Fibroblast of skin of scalp (primary cell): ENCODE measurements around the gene ZNF425.
"Not testable (repeated sequence)": the region's sequence is repeated elsewhere in the genome, so short reads cannot be mapped to it uniquely, and the experiment has no call there.

Experiments
- DNase-seq: peaks from one replicate; pipeline ENCODE4 v3.0.0-alpha.2; 2013

ZNF425 gene

DNA sequence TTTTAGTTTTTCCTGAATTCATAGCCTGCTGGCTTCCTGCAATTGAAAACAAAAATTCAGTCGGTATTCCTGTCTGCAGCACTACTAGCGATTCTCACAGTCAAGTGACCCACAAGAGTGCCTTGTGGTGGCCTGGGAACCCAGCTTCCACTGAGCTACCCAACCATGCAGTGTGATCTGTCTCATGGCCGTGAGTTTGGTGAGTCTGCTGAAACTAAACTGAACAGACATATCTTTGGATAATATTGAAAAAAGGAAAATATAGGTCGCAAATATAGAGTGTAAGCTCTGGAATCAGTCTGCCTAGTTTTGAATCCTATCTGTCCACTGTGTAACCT lies 53.7 kb downstream of the ZNF425 start:
- DNase-seq, result no peak

DNA sequence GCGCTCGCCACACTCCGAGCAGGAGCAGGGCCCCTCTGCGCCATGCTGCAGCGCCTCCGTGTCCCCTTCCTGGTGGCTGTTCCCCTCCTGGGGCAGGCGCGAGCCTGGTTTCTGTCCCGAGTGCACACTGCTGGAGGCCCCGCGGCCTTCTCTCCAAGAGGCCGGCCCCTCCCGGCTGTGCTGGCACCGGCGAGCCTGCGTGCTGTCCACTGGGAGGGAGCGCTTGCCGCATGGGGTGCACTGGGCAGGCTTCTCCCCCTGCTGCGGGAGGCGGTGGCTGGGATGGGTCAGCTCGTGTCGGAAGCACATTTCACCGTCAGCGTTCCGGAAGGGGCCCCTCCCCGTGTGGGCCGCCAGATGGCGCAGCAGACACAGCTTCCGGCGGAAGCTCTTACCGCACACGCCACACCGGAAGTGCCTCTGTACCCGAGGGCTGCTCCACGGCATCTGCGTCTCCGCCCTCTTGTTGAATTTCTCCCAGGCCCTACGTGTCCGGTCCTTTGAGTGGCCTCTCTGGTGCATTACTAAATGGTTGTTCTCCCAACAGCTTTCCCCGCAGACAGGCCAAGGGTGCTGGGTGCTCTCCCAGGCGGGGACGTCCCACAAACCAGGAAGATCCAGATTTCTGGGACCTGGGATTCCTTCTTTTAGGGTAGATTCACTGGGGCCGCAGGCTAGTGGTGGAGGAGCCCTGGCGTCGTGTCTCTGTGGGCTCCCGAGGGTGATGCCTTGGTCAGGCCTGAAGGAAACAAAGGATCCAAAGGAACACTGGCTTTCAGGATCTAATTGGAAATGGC lies 54.3 kb downstream of the ZNF425 start:
- peak; percentile 22 for DNase-seq

DNA sequence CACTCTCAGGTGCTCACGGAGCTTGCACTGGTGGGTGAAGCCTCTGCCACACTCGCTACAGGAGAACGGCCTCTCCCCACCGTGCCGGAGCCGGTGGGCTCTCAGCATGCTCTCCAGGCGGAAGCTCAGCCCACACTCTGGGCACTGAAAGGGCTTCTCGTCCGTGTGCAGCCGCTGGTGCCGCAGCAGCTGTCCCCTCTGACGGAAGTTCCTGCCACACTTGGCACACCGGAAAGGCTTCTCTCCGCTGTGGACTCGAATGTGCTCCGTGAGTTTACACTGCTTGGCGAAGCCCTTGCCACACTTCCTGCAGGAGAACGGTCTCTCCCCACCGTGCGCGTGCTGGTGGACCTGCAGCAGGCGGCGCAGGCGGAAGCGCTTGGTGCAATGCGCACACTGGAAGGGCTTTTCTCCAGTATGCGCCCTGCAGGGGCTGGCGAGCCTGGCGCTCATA lies 54.9 kb downstream of the ZNF425 start:
- no peak for DNase-seq

DNA sequence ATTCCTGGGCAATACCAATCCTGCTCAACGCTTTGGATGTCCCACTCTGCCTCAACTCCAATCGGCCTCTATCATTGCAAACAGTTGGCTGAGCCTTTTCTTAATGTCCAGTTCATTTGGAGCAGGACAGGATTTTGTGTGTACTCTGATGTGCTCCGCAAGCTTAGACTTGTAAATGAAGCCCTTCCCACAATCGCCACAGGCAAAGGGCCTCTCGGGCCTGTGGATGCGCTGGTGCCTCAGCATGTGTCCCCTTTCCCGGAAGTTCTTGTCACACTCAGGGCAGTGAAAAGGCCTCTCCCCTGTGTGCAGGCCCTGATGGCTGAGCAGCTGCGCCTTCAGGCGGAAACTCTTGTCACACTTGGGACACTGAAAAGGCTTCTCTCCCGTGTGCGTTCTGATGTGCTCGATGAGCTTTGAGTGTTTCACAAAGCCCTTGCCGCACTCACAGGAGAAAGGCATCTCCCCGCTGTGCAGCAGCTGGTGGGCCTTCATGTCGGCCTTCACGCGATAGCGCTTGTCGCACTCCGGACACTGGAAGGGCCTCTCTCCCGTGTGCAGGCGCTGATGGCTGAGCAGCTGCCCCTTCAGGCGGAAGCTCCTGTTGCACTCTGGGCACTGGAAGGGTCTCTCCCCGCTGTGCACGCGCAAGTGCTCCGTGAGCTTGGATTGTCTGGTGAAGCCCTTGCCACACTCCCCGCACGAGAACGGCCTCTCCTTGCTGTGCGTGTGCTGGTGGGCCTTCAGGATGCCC lies 55.6 kb downstream of the ZNF425 start:
- no peak for DNase-seq

DNA sequence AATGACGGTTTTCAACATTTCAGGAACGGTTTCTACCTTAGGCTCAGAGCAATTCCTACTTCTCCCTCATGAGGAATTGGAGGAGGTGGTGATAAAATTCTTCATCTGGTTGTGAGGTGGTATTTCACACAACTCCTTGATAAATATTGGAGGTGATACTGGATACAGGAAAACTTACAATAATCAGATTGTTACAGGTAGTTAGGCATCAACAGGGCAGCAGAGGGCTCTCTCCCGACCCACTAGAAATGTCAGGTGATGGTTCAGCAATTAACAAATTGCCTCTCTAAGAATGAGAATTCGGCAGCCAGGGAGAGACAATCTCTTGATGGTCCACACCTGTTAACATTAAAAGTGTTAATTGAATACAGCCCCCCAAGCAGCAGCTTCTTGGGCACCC lies 58.3 kb downstream of the ZNF425 start:
- no peak for DNase-seq

DNA sequence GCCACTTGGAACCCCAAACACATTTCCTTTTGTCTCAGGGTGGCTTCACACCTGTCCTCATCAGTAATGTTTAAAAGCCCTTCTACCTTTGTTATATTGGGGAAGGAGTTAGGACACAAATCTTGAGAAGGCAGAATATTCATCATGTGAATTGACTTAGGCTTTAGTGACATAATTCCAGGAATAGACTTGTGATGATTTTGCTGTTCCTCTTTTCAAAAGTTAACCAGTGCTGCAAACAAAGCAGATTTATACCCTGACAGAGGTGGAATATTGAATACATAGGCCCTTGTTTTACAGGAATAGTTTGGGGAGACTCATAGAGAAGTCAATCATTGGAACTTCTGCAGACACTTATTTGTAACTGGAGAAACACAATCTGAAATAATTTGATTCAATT lies 62.6 kb downstream of the ZNF425 start:
- DNase-seq, result no peak

DNA sequence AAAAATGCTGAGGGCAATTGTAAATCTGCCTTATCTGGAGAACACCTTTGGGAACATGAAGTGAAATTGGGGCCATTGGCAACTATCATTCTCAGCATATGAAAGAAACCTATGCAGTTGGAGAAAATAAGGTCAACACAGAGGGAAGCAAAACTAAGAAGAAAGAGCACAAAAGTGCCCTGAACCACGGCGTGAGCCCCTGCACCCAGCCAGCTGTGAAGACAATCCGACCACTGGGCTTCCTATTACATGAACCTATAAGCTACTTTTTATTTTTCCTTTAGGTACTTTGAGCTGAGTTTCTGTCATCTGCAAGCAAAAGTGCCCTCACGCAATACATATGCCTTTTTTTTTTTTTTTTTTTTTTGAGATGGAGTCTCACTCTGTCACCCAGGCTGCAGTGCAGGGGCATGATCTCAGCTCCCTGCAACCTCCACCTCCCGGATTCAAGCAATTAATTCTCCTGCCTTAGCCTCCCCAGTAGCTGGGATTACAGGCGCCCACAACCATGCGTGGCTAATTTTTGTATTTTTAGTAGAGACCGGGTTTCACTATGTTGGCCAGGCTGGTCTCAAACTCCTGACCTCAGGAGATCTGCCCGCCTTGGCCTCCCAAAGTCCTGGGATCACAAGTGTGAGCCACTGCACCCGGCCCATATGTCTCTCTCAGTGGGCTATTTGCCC lies 63.8 kb downstream of the ZNF425 start:
- DNase-seq, result not testable (repeated sequence)

DNA sequence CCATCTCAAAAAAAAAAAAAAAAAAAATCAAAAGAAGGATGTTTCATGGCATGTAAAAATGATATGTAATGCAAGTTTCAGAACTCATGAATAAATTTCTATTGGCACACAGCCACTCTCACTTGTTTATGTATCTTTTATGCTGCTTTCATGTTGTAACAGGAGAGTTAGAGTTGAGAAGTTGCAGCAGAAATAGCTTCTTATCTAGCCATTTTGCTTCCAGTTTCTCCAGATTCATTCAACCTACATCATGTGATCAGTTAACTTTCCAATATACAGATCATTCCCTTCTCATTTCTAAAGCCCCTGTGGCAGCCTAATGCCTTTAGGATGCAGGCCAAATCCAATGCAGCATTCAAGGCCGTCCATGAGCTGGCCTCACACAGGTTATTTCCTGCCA lies 66.0 kb downstream of the ZNF425 start:
- no peak for DNase-seq

DNA sequence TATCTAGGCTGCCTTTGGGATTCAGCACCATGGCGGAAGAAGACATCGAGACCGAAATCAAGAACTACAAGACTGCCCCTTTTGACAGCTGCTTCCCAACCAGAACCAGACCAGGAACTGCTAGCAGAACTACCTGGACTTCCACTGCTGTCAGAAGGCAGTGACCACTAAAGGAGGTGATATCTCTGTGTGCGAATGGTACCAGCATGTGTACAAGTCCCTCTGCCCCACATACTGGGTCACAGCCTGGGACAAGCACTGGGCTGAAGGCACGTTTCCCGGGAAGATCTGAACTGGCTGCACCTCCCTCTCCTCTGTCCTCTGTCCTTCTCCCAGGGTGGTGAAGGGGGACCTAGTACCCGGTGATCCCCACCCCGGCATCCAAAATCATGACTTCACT lies 72.2 kb downstream of the ZNF425 start:
- no peak for DNase-seq

DNA sequence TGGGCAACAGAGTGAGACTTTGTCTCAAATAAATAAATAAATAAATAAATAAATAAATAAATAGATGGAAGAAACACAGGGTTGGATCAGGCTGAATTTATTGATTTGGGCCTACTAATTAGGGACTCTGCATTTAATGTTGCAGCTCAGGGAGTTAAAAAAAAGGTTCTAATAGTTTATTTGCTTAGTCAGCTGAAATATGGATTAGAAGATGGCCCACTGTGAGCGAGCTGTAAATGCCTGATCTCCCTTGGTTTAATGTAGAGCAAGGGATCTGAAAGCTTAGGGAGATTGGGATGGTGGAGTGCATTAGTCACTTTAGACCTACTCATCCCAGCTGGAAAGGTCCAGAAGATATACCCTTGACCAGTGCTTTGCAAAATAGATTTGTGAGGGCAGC lies 72.7 kb downstream of the ZNF425 start:
- DNase-seq, result no peak
